Measurements from ENCODE around the gene PROM1. TPM values are rescaled to one million over a fixed set of nuclear protein-coding genes. Genes with fewer than 3 reads are reported as not detected.

The PROM1 gene
- total RNA-seq, 6 donors from 2014 or later: 1.6 to 43.6 (median 4.3) TPM

GRCh38 chr4:16117164-16117563, 33.3 kb upstream of the PROM1 start:
- Histone ChIP-seq H3K4me3 (no peak overlapping the region), H3K27me3 (no peaks in the 10 kb centered on the region), H3K27ac (no peak overlapping the region), H3K36me3 (no peaks in the 10 kb centered on the region), H3K9me3 (no peaks in the 10 kb centered on the region), H3K4me1 (no peaks in the 10 kb centered on the region)
- WGBS, 2 donors: 79 to 84% methylated on average over 5 of the region's 5 CpGs
- TF ChIP-seq POLR2A (IDR thresholded peaks at IDR 0.05): no peak
- no peak for TF ChIP-seq CTCF (IDR thresholded peaks at IDR 0.05)
- TF ChIP-seq EP300 (IDR thresholded peaks at IDR 0.05): no peak
- TF ChIP-seq POLR2AphosphoS5 (IDR thresholded peaks at IDR 0.05): no peak
- no peak for ATAC-seq (ENCODE audit: low FRiP score in 2 of 2)
- DNase-seq: no peak

- H3K27ac ChIP-seq: no peak overlapping the region
- 54 to 74% methylated on average over 2 to 3 of the region's 3 CpGs for WGBS, 2 donors
- ATAC-seq (ENCODE audit: low FRiP score in 2 of 2): no peak
- no peak for DNase-seq
- H3K4me1 ChIP-seq: no peaks in the 10 kb centered on the region
- H3K4me3 ChIP-seq: no peak overlapping the region
- no peaks in the 10 kb centered on the region for H3K36me3 ChIP-seq
- H3K9me3 ChIP-seq: no peaks in the 10 kb centered on the region
- TF ChIP-seq EP300 (IDR thresholded peaks at IDR 0.05): no peak
- no peaks in the 10 kb centered on the region for H3K27me3 ChIP-seq
These were observed 32.7 kb upstream of the PROM1 start for GRCh38 chr4:16116493-16116990.

GRCh38 chr4:16116019-16116418, 32.2 kb upstream of the PROM1 start:
- Histone ChIP-seq H3K27me3 (no peaks in the 10 kb centered on the region), H3K4me1 (no peaks in the 10 kb centered on the region), H3K4me3 (no peak overlapping the region), H3K27ac (no peak overlapping the region), H3K36me3 (no peaks in the 10 kb centered on the region), H3K9me3 (no peaks in the 10 kb centered on the region)
- ATAC-seq (ENCODE audit: low FRiP score in 2 of 2) (no peak), DNase-seq (no peak)
- no peak for TF ChIP-seq CTCF (IDR thresholded peaks at IDR 0.05)
- TF ChIP-seq EP300 (IDR thresholded peaks at IDR 0.05): no peak
- no peak for TF ChIP-seq POLR2AphosphoS5 (IDR thresholded peaks at IDR 0.05)
- TF ChIP-seq POLR2A (IDR thresholded peaks at IDR 0.05): no peak
- 92 to 93% methylated on average over 7 of the region's 7 CpGs for WGBS, 2 donors

GRCh38 chr4:16114546-16114945, 30.7 kb upstream of the PROM1 start:
- ATAC-seq (ENCODE audit: low FRiP score in 2 of 2) (no peak), DNase-seq (no peak)
- Histone ChIP-seq H3K27ac (no peak overlapping the region), H3K4me1 (no peaks in the 10 kb centered on the region), H3K27me3 (no peaks in the 10 kb centered on the region), H3K36me3 (no peaks in the 10 kb centered on the region), H3K4me3 (no peak overlapping the region), H3K9me3 (no peaks in the 10 kb centered on the region)
- 81 to 93% methylated on average over 6 of the region's 6 CpGs for WGBS, 2 donors
- no peak for TF ChIP-seq CTCF (IDR thresholded peaks at IDR 0.05)
- TF ChIP-seq EP300 (IDR thresholded peaks at IDR 0.05): no peak
- TF ChIP-seq POLR2A (IDR thresholded peaks at IDR 0.05): no peak
- no peak for TF ChIP-seq POLR2AphosphoS5 (IDR thresholded peaks at IDR 0.05)

- WGBS, 2 donors: 87 to 95% methylated on average over 3 of the region's 3 CpGs
- Histone ChIP-seq H3K9me3 (no peaks in the 10 kb centered on the region), H3K4me3 (no peak overlapping the region), H3K4me1 (no peaks in the 10 kb centered on the region), H3K36me3 (no peaks in the 10 kb centered on the region), H3K27ac (no peak overlapping the region), H3K27me3 (no peaks in the 10 kb centered on the region)
- DNase-seq (no peak), ATAC-seq (ENCODE audit: low FRiP score in 2 of 2) (no peak)
- no peak for TF ChIP-seq POLR2AphosphoS5 (IDR thresholded peaks at IDR 0.05)
- TF ChIP-seq EP300 (IDR thresholded peaks at IDR 0.05): no peak
- TF ChIP-seq POLR2A (IDR thresholded peaks at IDR 0.05): no peak
- no peak for TF ChIP-seq CTCF (IDR thresholded peaks at IDR 0.05)
These were observed 29.9 kb upstream of the PROM1 start for GRCh38 chr4:16113741-16114140.
